HEK293T (cell line): Measurements from ENCODE around the gene HPDL.

ENCODE experiments used
- CTCF ChIA-PET: fragments of 350-600 bp; formaldehyde crosslinking; extraction: SDS; loops from one replicate; lab custom pipeline; 2021; ENCODE audit warnings: antibody characterized with exemption, inconsistent platforms; lab: Yijun Ruan, JAX
- POLR2A ChIA-PET: fragments of 350-600 bp; formaldehyde crosslinking; extraction: SDS; loops from one replicate; lab custom pipeline; 2020; ENCODE audit warnings: antibody characterized with exemption, inconsistent platforms; lab: Yijun Ruan, JAX
- DNase-seq: peaks from one replicate; pipeline ENCODE4 v3.0.0; 2012; ENCODE audit warnings: mixed read lengths; ENCODE audit errors: extremely low spot score
- ARNT ChIP-seq: fragments of 450-650 bp; IDR thresholded peaks from 2 replicates; pipeline ENCODE4 v1.6.1; 2017; ENCODE audit warnings: mild to moderate bottlenecking
- BHLHE40 ChIP-seq: fragments of 450-650 bp; IDR thresholded peaks from 2 replicates; pipeline ENCODE4 v1.6.1; 2016; ENCODE audit warnings: mild to moderate bottlenecking, moderate library complexity, borderline replicate concordance
- CTBP1 ChIP-seq: fragments of 450-650 bp; IDR thresholded peaks from 2 replicates; pipeline ENCODE4 v1.6.1; 2016; ENCODE audit warnings: borderline replicate concordance
- ELF4 ChIP-seq: fragments of 450-650 bp; IDR thresholded peaks from 2 replicates; pipeline ENCODE4 v1.6.1; 2017; ENCODE audit warnings: antibody characterized with exemption
- FOXA1 ChIP-seq: fragments of 450-650 bp; IDR thresholded peaks from 2 replicates; pipeline ENCODE4 v1.6.1; 2016; ENCODE audit warnings: mild to moderate bottlenecking
- FOXK2 ChIP-seq: fragments of 450-650 bp; IDR thresholded peaks from 2 replicates; pipeline ENCODE4 v1.6.1; 2016; ENCODE audit warnings: mild to moderate bottlenecking
- FOXM1 ChIP-seq: fragments of 450-650 bp; IDR thresholded peaks from 2 replicates; pipeline ENCODE4 v1.6.1; 2017; ENCODE audit warnings: mild to moderate bottlenecking, borderline replicate concordance
- HDGF ChIP-seq: fragments of 450-650 bp; IDR thresholded peaks from 2 replicates; pipeline ENCODE4 v1.6.1; 2017; ENCODE audit warnings: antibody characterized with exemption, borderline replicate concordance
- L3MBTL2 ChIP-seq: fragments of 450-650 bp; conservative IDR thresholded peaks from 2 replicates; pipeline ENCODE4 v1.6.1; 2016; ENCODE audit warnings: mild to moderate bottlenecking
- LEF1 ChIP-seq: fragments of 450-650 bp; IDR thresholded peaks from 2 replicates; pipeline ENCODE4 v1.6.1; 2017; ENCODE audit warnings: mild to moderate bottlenecking, borderline replicate concordance
- NFRKB ChIP-seq: fragments of 450-650 bp; IDR thresholded peaks from 2 replicates; pipeline ENCODE4 v1.6.1; 2016; ENCODE audit warnings: mild to moderate bottlenecking, moderate library complexity
- PKNOX1 ChIP-seq: fragments of 450-650 bp; IDR thresholded peaks from 2 replicates; pipeline ENCODE4 v1.6.1; 2016
- SP1 ChIP-seq: fragments of 450-650 bp; IDR thresholded peaks from 2 replicates; pipeline ENCODE4 v1.6.1; 2017
- SUZ12 ChIP-seq: fragments of 450-650 bp; IDR thresholded peaks from 2 replicates; pipeline ENCODE4 v1.6.1; 2016; ENCODE audit warnings: mild to moderate bottlenecking
- TARDBP ChIP-seq: fragments of 450-650 bp; IDR thresholded peaks from 2 replicates; pipeline ENCODE4 v1.6.1; 2016
- ZNF384 ChIP-seq: fragments of 450-650 bp; IDR thresholded peaks from 2 replicates; pipeline ENCODE4 v1.6.1; 2016

HPDL gene

GRCh38 chr1:45321444-45321843 is 5.3 kb upstream of the HPDL start:
- no peak for DNase-seq
- POLR2A ChIA-PET, result interaction anchor here (3.9 kb wide), 1 partner anchor 19 kb away, joined by 27 read pairs; the partner anchor contains the start of genes MUTYH and TOE1
- CTCF ChIA-PET, result no interaction called here
- TF ChIP-seq HDGF, result no peak
- TF ChIP-seq LEF1, result no peak
- TF ChIP-seq ELF4, result no peak
- no peak for TF ChIP-seq TARDBP
- no peak for TF ChIP-seq FOXM1
- no peak for TF ChIP-seq SP1
- no peak for TF ChIP-seq ARNT
- TF ChIP-seq SUZ12, result no peak
- TF ChIP-seq FOXK2, result no peak
- TF ChIP-seq L3MBTL2, result no peak

GRCh38 chr1:45322486-45323040 is 4.1 kb upstream of the HPDL start:
- ChIA-PET CTCF (no interaction called here), POLR2A (no interaction called here)
- TF ChIP-seq CTBP1 (no peak), SP1 (no peak), ZNF384 (no peak), FOXM1 (no peak), L3MBTL2 (no peak), HDGF (no peak), ELF4 (no peak), TARDBP (no peak), BHLHE40 (no peak), NFRKB (no peak), ARNT (no peak), LEF1 (no peak), FOXA1 (no peak)
- DNase-seq, result no peak

DNA sequence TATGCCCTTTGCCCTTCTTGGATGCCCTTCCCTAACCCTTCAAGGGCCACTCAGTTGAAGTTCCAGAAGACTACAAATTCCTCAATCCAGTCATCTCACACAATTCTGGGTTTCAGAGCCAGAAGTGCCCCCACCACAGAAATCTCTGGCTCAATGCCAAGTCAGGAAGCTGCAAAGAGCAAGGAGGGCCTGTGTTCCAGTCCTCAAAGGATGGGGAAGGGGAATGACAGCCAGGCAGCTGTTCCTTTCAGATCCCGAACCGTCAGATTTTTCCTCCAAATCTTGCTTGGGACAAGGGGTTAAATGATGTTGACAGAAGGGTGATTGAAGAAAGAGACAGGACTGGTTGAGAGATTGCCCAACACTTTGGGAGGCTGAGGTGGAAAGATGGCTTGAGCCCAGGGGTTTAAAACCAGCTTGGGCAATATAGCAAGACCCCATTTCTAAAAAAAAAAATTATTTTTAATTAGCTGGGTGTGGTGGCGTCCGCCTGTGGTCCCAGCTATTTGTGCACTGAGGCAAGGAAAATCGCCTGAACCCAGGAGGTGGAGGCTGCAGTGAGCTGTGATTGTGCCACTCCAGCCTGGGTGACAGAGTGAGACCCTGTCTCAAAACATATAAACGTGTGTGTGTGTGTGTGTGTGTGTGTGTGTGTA is 716 bp upstream of the HPDL start:
- ChIA-PET CTCF (interaction anchor here (0.7 kb wide), 1 partner anchor 71 kb away, joined by 3 read pairs; no protein-coding TSS in a partner anchor), POLR2A (interaction anchor here (0.9 to 7.0 kb wide), 2 partner anchors 14 to 21 kb away, joined by 3 to 61 read pairs; partner anchors contain the start of genes MUTYH and TOE1)
- DNase-seq, result no peak
- TF ChIP-seq CTBP1 (no peak), SP1 (no peak), FOXK2 (no peak), LEF1 (no peak)

- ChIA-PET CTCF (no interaction called here), POLR2A (interaction anchor here (0.6 to 7.0 kb wide), 3 partner anchors 9 to 16 kb away, joined by 3 to 61 read pairs (median 4); partner anchors contain the start of genes MUTYH and TOE1)
- no peak for DNase-seq
- no peak for TF ChIP-seq ELF4
- TF ChIP-seq ZNF384, result no peak
- no peak for TF ChIP-seq LEF1
- TF ChIP-seq HDGF, result no peak
- no peak for TF ChIP-seq FOXK2
- TF ChIP-seq SUZ12, result no peak
- no peak for TF ChIP-seq BHLHE40
- no peak for TF ChIP-seq NFRKB
- no peak for TF ChIP-seq L3MBTL2
- TF ChIP-seq PKNOX1, result no peak
- TF ChIP-seq CTBP1, result no peak
- no peak for TF ChIP-seq ARNT
- no peak for TF ChIP-seq SP1
- TF ChIP-seq FOXM1, result no peak
These were observed 1.2 kb downstream of the HPDL start for GRCh38 chr1:45327644-45328515.

GRCh38 chr1:45328680-45329079 is 2.0 kb downstream of the HPDL start:
- TF ChIP-seq LEF1, result no peak
- TF ChIP-seq HDGF, result no peak
- TF ChIP-seq PKNOX1, result no peak
- no peak for TF ChIP-seq SP1
- TF ChIP-seq BHLHE40, result no peak
- no peak for TF ChIP-seq CTBP1
- TF ChIP-seq NFRKB, result no peak
- no peak for DNase-seq
- CTCF ChIA-PET, result no interaction called here
- POLR2A ChIA-PET, result interaction anchor here (0.6 to 7.0 kb wide), 4 partner anchors 8 to 24 kb away, joined by 3 to 61 read pairs (median 4); partner anchors contain the start of genes MUTYH and TOE1

DNA sequence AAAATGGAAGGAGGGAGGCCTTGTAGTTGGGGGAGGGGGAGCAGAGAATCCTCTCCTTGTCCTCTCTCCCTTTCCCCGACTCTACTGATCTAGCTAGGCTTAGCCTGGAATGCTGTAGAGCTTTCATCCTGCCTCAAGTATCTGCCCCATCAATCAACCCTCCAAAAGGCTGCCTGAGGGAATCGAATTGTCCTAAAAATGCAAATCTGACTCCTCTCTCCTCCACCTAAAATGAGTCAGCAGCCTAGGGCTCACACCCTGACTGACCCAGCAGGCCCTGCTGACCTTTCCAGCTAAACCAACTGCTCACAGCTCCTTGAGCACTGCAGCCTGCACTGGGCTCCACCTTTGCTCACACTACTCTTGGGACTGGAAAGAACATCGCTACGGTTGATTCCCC is 2.8 kb downstream of the HPDL start:
- TF ChIP-seq SUZ12 (no peak), HDGF (no peak), BHLHE40 (no peak), ARNT (no peak), NFRKB (no peak), PKNOX1 (no peak), ELF4 (no peak), ZNF384 (no peak), FOXA1 (no peak), L3MBTL2 (no peak), SP1 (no peak), LEF1 (no peak), FOXK2 (no peak), CTBP1 (no peak), TARDBP (no peak)
- ChIA-PET CTCF (no interaction called here), POLR2A (interaction anchor here (0.7 to 7.0 kb wide), 3 partner anchors 11 to 24 kb away, joined by 3 to 61 read pairs (median 4); partner anchors contain the start of genes MUTYH and TOE1)
- DNase-seq, result no peak
